NCI-H82 treated with DMSO at 0.1 percent for 48 hours (cell line): Measurements from ENCODE around the gene FTHL17.

ENCODE experiments used
- DNase-seq: peaks from one replicate; lab custom pipeline; 2025; ENCODE audit not compliant: unreplicated experiment; lab: John Stamatoyannopoulos, UW

FTHL17 gene

DNA sequence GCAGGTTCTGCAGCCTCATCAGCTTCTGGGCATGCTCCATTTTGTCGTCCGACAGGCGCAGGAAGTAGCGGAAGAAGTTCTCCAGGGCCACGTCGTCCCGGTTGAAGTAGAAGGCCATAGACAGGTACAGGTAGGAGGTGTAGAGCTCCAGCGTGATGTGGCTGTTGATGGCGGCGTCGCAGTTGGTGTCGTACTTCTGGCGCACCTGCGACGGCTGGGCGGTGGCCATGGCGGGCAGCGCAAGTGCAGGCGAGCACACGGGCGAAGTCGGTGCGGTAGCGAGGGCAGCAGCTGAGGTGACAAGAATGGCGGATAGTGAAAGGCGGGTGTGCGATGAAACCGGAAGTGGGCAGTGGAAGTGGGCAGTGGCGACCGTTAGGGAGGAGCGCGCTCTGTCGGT is at the start of gene FTHL17:
Gene FTHL17, minus strand, starts transcription at position 317 of the 400 bp plus-strand sequence. Its CDS starts 88 bp downstream, at position 229.
- DNase-seq: no peak

- no peak for DNase-seq
These were observed 45.4 kb upstream of the FTHL17 start for GRCh38 chrX:31117266-31117665.

- no peak for DNase-seq
These were observed 43.6 kb upstream of the FTHL17 start for GRCh38 chrX:31115398-31115797.

- no peak for DNase-seq
These were observed 43.0 kb upstream of the FTHL17 start for GRCh38 chrX:31114858-31115257.

GRCh38 chrX:31112226-31112999 is 40.6 kb upstream of the FTHL17 start:
- DNase-seq: no peak

- DNase-seq: no peak
These were observed 38.8 kb upstream of the FTHL17 start for GRCh38 chrX:31110657-31111056.

GRCh38 chrX:31099536-31100090 is 27.8 kb upstream of the FTHL17 start:
- DNase-seq: no peak

- DNase-seq: no peak
These were observed 26.2 kb upstream of the FTHL17 start for GRCh38 chrX:31098079-31098478.

DNA sequence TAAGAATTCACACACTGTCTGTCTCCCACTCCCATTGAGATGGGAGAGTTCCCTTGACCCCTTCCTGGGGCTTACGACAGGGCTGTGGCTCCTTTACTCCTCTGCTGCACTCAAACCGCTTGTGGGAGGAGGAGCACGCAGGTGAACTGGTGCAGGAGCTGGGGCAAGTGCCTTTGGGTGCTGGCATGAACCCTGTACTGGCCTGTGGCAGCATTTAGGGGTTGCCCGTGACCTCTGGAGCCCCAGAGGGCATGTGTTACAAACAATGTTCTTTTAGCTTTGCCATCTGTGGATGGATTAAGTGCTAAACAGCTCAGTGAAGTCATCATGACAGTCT is 21.8 kb upstream of the FTHL17 start:
- DNase-seq: no peak

DNA sequence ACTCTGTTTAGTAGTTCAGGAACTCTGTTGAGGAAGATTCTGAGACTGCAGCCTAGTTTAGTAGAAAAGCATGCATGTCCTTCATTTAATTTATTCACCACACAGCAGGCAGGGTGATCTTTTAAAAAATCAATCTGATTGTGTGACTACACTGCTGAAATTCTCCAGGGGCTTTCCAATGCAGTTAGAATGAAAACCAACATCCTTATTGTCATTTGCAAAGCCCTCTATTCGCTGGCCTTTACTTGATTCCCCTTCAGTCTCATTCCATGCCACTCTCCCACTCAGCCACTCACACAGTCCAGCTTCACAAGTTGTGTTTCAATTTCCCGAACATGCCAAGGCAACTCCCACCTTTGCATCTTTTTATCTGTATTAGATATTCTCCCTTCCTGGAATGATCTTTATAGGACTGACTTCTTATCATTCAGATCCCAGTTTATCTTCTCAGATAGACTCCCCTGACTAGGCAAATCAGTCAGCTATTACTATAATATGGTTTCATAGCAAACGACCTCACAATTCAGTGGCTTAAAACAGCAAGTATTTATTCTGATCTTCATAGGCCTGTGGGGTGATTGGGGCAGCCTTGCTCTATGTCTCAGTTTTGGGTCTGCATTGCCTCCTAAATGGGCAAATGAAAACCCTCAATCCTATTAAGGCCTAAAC is 21.3 kb upstream of the FTHL17 start:
- no peak for DNase-seq

- no peak for DNase-seq
These were observed 20.6 kb upstream of the FTHL17 start for GRCh38 chrX:31092476-31092875.

DNA sequence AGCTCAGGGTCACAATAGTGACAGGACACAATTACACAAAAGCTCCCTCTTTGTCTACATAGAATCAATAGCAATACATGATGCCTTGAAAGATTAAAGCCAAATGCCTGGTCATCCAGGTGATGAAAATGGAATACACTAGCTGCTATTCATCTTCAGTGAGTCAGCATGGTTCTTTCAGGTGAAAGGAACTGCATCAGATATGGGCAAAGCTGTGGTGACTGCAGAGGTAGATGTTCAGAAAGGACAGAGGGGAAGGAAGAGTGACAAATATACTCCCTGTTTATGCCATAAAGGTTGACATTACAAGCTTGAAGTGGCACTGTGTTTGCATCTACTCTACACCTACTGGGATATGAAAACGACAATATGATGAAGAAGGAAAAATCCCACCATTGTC is 20.0 kb upstream of the FTHL17 start:
- no peak for DNase-seq

DNA sequence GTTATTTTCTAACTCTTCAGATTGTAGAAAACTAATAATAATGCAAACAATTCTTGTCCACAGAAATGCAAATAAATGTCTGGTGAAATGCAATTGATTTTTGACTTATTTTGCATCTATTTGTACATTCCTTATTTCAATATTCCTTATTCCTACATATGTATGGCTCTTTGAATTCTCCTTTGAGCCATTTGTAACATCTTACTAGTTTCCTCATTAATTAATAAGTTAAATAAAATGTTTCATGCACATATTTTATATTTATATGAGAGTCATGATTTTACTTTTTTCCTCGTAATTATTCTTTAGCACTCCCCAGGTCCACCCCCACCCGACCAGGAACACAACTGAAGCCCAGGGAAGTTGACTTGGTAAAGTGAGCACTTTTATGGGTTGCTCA is 2.7 kb upstream of the FTHL17 start:
- no peak for DNase-seq

DNA sequence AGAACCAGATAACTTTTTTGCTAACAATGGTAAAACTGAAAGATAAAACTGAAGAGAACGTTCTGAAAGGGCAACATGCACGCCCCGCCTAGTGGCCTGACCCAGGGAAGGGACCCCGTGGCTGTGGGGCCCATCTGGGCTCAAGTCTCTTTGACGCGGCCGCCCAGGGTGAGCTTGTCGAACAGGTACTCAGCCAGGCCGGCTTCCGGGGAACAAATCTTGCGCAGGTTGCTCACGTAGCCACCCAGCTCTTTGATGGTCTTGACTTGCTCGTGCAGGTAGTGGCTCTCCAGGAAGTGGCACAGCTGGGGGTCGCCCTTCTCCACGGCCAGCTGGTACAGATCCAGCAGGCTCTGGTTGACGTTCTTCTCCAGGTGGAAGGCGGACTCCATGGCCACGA is 579 bp downstream of the FTHL17 start:
- no peak for DNase-seq

DNA sequence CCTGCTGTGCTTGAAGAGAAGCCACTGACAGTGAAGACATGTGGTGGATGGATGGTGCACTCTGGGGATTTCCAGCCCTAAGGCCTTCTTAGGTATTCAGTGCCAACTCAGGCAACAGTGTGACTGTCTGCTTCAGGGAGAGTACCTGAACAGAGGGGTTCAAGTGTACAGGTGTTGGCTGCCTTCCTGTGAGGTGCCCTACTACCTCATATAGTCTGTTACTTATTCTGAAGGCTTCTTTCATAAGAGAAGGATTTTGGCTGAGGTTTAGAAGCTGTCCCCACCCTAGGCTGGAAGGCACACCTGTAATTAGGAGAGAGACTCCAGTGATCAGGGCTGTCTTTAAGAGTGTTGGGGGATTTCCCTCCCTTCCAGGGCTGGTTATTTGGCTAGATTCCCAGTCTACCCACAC is 1.8 kb downstream of the FTHL17 start:
- no peak for DNase-seq

- DNase-seq: no peak
These were observed 8.7 kb downstream of the FTHL17 start for GRCh38 chrX:31063114-31063513.

DNA sequence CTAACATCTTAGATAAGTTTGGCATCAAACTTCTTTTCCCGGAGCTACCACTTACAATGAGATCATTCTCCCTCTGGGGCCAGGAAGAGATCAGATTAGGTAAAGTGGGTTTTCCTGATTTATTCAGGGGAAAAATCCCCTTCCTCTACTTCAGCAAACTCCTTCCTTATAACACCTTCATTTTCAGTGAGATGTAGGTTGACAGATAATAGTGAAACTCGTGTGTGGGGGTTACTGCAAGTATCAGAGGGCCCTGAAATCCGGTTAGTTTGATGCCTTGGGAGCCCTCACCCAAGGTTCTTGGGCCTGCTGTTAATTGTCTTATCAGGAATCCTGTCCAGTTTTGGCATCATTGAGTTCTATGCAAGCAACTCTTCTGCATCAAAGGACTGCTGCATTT is 10.8 kb downstream of the FTHL17 start:
- no peak for DNase-seq

DNA sequence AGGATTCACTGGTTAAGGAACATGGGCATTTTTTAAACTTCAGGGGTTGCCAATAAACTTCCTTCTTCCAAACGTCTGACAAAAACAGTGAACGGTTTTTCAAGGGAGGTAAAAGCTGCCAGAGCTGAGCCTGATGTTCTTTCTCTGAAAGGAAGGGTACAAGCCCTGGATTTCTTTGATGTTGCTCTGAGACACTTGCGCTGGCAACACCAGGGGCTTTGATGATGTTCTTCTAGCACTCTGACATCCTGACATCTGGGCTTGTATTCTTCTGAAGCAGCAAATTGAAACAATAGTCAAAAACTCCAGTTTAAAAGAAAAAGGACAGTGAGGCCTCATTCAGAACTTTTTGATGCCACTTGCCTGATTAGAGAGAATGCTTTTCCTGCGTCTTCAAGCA is 11.8 kb downstream of the FTHL17 start:
- DNase-seq: no peak

- DNase-seq: no peak
These were observed 13.6 kb downstream of the FTHL17 start for GRCh38 chrX:31058284-31058683.

DNA sequence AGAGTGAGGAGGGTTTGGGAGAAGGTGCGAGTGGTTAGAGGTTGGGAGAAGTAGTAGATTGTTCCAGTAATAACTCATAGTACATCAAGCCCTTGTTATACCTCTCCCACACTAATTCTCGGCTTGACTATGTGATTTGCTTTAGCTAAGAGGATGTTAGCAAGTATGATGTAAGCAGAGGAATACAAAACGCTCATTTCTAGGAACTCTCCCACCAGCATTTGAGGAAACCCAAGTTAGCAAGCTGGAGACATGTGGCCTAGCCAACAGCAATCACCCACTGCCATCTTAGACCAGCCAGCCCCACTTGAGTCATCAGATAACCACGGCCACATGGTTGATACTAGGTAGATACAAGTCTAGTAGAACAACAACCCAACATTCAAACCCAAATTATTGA is 14.2 kb downstream of the FTHL17 start:
- no peak for DNase-seq

- no peak for DNase-seq
These were observed 14.6 kb downstream of the FTHL17 start for GRCh38 chrX:31057291-31057690.

- no peak for DNase-seq
These were observed 18.2 kb downstream of the FTHL17 start for GRCh38 chrX:31053621-31054020.

- no peak for DNase-seq
These were observed 32.5 kb downstream of the FTHL17 start for GRCh38 chrX:31039327-31039711.
